Uterus (tissue), 4 donors: ENCODE data around the gene PUDP. TPM values are rescaled to one million over a fixed set of nuclear protein-coding genes. Genes with fewer than 3 reads are reported as not detected.

Experiments
- DNase-seq, 2 donors: peaks; one replicate each; pipeline ENCODE4 v3.0.0-alpha.2; 2019 to 2020
- H3K27ac ChIP-seq, 2 donors: fragments of 200-600 bp; sonication (generic); 1 replicate in 1 of 2; 2 replicates in 1 of 2; pipeline ENCODE4 v1.5.1; 2016 to 2018
- H3K27me3 ChIP-seq, 2 donors: fragments of 200-600 bp; sonication (generic); one replicate each; pipeline ENCODE4 v1.5.1; 2018 to 2019; ENCODE audit warnings: control low read depth in 1 of 2
- H3K36me3 ChIP-seq, 2 donors: fragments of 200-600 bp; sonication (generic); one replicate each; pipeline ENCODE4 v1.5.1; 2019; ENCODE audit warnings: control low read depth in 1 of 2
- H3K4me1 ChIP-seq, 2 donors: fragments of 200-600 bp; sonication (generic); one replicate each; pipeline ENCODE4 v1.5.1; 2018 to 2019; ENCODE audit warnings: control low read depth in 1 of 2
- H3K4me3 ChIP-seq, 2 donors: fragments of 200-600 bp; sonication (generic); 1 replicate in 1 of 2; 2 replicates in 1 of 2; pipeline ENCODE4 v1.5.1; 2018 to 2019; ENCODE audit warnings: mild to moderate bottlenecking in 1 of 2
- H3K9me3 ChIP-seq, 2 donors: fragments of 200-600 bp; sonication (generic); one replicate each; pipeline ENCODE4 v1.5.1; 2019; ENCODE audit warnings: control low read depth in 1 of 2
- CTCF ChIP-seq, 4 experiments: fragments of 200-600 bp in 2 of 4; fragments of 450-650 bp in 2 of 4; sonication (generic) in 2 of 4; IDR thresholded peaks; one replicate each; pipeline ENCODE4 v1.5.1; 2016 to 2019; ENCODE audit warnings: antibody characterized with exemption in 4 of 4, mild to moderate bottlenecking in 2 of 4, moderate library complexity in 1 of 4
- POLR2A ChIP-seq, 2 donors: fragments of 450-650 bp; IDR thresholded peaks; one replicate each; pipeline ENCODE4 v1.6.1; 2016; ENCODE audit warnings: antibody characterized with exemption in 2 of 2, mild to moderate bottlenecking in 1 of 2, moderate library complexity in 1 of 2
- intact Hi-C: fragments of 100-400 bp; cut with DNase I; formaldehyde crosslinking; loops from one replicate; pipeline ENCODE4 v1.15.1; 2023; ENCODE audit warnings: low total_unique reads
- total RNA-seq, 4 donors: library from RNA; depleted of rRNA in 3 of 4; stranded (reverse); fragments of >200 nt in 3 of 4; gene quantifications; one replicate each; pipeline versions ENCODE4 v1.1.0 to v1.2.4, GENCODE V29; 2014 to 2023
- donor health status: DM: yes; HTN: yes; CAD: no.

Gene PUDP
- total RNA-seq, 4 donors from 2014 or later, result 11.4 to 32.3 (median 14.5) TPM

GRCh38 chrX:7168371-7168770 is 20.4 kb upstream of the PUDP start:
- no peak overlapping the region for H3K27ac ChIP-seq
- no peaks in the 10 kb centered on the region for H3K36me3 ChIP-seq
- TF ChIP-seq POLR2A (IDR thresholded peaks at IDR 0.05) (no peak), CTCF (IDR thresholded peaks at IDR 0.05) (no peak)
- no peaks in the 10 kb centered on the region for H3K27me3 ChIP-seq
- no peak for DNase-seq
- no peaks in the 10 kb centered on the region for H3K4me1 ChIP-seq
- intact Hi-C loops, result no loop called here
- no peaks in the 10 kb centered on the region for H3K9me3 ChIP-seq
- H3K4me3 ChIP-seq, result no peak overlapping the region

- no peaks in the 10 kb centered on the region for H3K27me3 ChIP-seq
- intact Hi-C loops, result no loop called here
- H3K4me1 ChIP-seq, result no peaks in the 10 kb centered on the region
- no peaks in the 10 kb centered on the region for H3K36me3 ChIP-seq
- DNase-seq, result no peak
- H3K27ac ChIP-seq, result no peak overlapping the region
- no peaks in the 10 kb centered on the region for H3K9me3 ChIP-seq
- TF ChIP-seq POLR2A (IDR thresholded peaks at IDR 0.05), result no peak
- no peak for TF ChIP-seq CTCF (IDR thresholded peaks at IDR 0.05)
- no peak overlapping the region for H3K4me3 ChIP-seq
Observed at GRCh38 chrX:7164174-7164573, 16.2 kb upstream of the PUDP start.

- no peak overlapping the region for H3K4me3 ChIP-seq
- H3K9me3 ChIP-seq, result no peaks in the 10 kb centered on the region
- no peak for TF ChIP-seq POLR2A (IDR thresholded peaks at IDR 0.05)
- no peaks in the 10 kb centered on the region for H3K4me1 ChIP-seq
- no peak for DNase-seq
- intact Hi-C loops, result no loop called here
- H3K36me3 ChIP-seq, result no peaks in the 10 kb centered on the region
- no peaks in the 10 kb centered on the region for H3K27me3 ChIP-seq
- no peak overlapping the region for H3K27ac ChIP-seq
Observed at GRCh38 chrX:7163146-7163677, 15.3 kb upstream of the PUDP start.

GRCh38 chrX:7159149-7159861 is 11.4 kb upstream of the PUDP start:
- no peak for DNase-seq
- H3K27ac ChIP-seq, result no peak overlapping the region

GRCh38 chrX:7158468-7158990 is 10.6 kb upstream of the PUDP start:
- Histone ChIP-seq H3K4me1 (no peaks in the 10 kb centered on the region), H3K9me3 (no peaks in the 10 kb centered on the region), H3K27ac (no peak overlapping the region), H3K4me3 (no peak overlapping the region), H3K36me3 (no peaks in the 10 kb centered on the region), H3K27me3 (no peaks in the 10 kb centered on the region)
- TF ChIP-seq POLR2A (IDR thresholded peaks at IDR 0.05) (no peak), CTCF (IDR thresholded peaks at IDR 0.05) (no peak)
- no peak for DNase-seq
- intact Hi-C loops, result no loop called here

More at GRCh38 chrX:7159149-7159861, 11.4 kb upstream of the PUDP start:
- Histone ChIP-seq H3K36me3 (no peaks in the 10 kb centered on the region), H3K4me3 (no peak overlapping the region), H3K4me1 (no peaks in the 10 kb centered on the region), H3K27me3 (no peaks in the 10 kb centered on the region), H3K9me3 (no peaks in the 10 kb centered on the region)
- intact Hi-C loops, result no loop called here
- TF ChIP-seq CTCF (IDR thresholded peaks at IDR 0.05) (no peak), POLR2A (IDR thresholded peaks at IDR 0.05) (no peak)
